Loucy (cell line): ENCODE measurements around the gene AKIP1.

Experiments used
- H2AFZ ChIP-seq: fragments of 200-600 bp; sonication (generic); 2 replicates; pipeline ENCODE4 v1.6.0; 2016; ENCODE audit warnings: antibody characterized with exemption, mild to moderate bottlenecking, low read length, moderate library complexity
- H3F3A ChIP-seq: fragments of 200-600 bp; 2 replicates; pipeline ENCODE4 v1.6.0; 2016; ENCODE audit warnings: antibody characterized with exemption, low read depth, mild to moderate bottlenecking
- H3K27me3 ChIP-seq: fragments of 200-600 bp; sonication (generic); 2 replicates; pipeline ENCODE4 v1.6.1; 2014; ENCODE audit warnings: low read length, mild to moderate bottlenecking; ENCODE audit not compliant: insufficient read depth, poor library complexity, severe bottlenecking
- H3K36me3 ChIP-seq: fragments of 200-600 bp; sonication (generic); 2 replicates; pipeline ENCODE4 v1.6.1; 2016; ENCODE audit warnings: low read length; ENCODE audit not compliant: insufficient read depth
- H3K4me1 ChIP-seq: fragments of 200-600 bp; sonication (generic); 2 replicates; pipeline ENCODE4 v1.5.1; 2014; ENCODE audit warnings: low read length, mild to moderate bottlenecking; ENCODE audit not compliant: insufficient read depth, poor library complexity, severe bottlenecking
- H3K4me2 ChIP-seq: fragments of 200-600 bp; sonication (generic); 2 replicates; pipeline ENCODE4 v1.6.0; 2014; ENCODE audit warnings: antibody characterized with exemption, low read length, low read depth, mild to moderate bottlenecking; ENCODE audit not compliant: poor library complexity, severe bottlenecking
- H3K4me3 ChIP-seq: fragments of 200-600 bp; sonication (generic); 2 replicates; pipeline ENCODE4 v1.5.1; 2014; ENCODE audit warnings: low read length, mild to moderate bottlenecking, mixed read lengths; ENCODE audit not compliant: poor library complexity, severe bottlenecking
- H3K79me2 ChIP-seq: fragments of 200-600 bp; sonication (generic); 2 replicates; pipeline ENCODE4 v1.6.1; 2014; ENCODE audit warnings: low read length; ENCODE audit not compliant: insufficient read depth
- H3K9ac ChIP-seq: fragments of 200-600 bp; sonication (generic); 2 replicates; pipeline ENCODE4 v1.6.0; 2014; ENCODE audit warnings: mild to moderate bottlenecking, low read depth, low read length, moderate library complexity; ENCODE audit not compliant: poor library complexity, severe bottlenecking
- H3K9me2 ChIP-seq: fragments of 200-600 bp; sonication (generic); replicated peaks from 2 replicates; pipeline ENCODE4 v1.6.1; 2016; ENCODE audit warnings: low read depth, low read length, mixed read lengths
- H3K9me3 ChIP-seq: fragments of 200-600 bp; sonication (generic); 2 replicates; pipeline ENCODE4 v1.6.1; 2014; ENCODE audit warnings: mild to moderate bottlenecking, antibody characterized with exemption, low read length, low read depth; ENCODE audit not compliant: insufficient read depth
- H4K20me1 ChIP-seq: fragments of 200-600 bp; sonication (generic); 2 replicates; pipeline ENCODE4 v1.6.0; 2014; ENCODE audit warnings: antibody characterized with exemption, low read length, mild to moderate bottlenecking; ENCODE audit not compliant: insufficient read depth, poor library complexity, severe bottlenecking
- EZH2phosphoT487 ChIP-seq: fragments of 200-600 bp; IDR thresholded peaks from 2 replicates; pipeline ENCODE4 v1.6.1; 2018; ENCODE audit warnings: antibody characterized with exemption, mild to moderate bottlenecking, moderate library complexity, borderline replicate concordance
- TF ChIP-seq, protein P1 (sequence below): fragments of 200-600 bp; sonication (generic); conservative IDR thresholded peaks from 2 replicates; pipeline ENCODE4 v1.5.1; 2014; ENCODE audit warnings: mild to moderate bottlenecking, antibody characterized with exemption, low read length

The AKIP1 gene

DNA sequence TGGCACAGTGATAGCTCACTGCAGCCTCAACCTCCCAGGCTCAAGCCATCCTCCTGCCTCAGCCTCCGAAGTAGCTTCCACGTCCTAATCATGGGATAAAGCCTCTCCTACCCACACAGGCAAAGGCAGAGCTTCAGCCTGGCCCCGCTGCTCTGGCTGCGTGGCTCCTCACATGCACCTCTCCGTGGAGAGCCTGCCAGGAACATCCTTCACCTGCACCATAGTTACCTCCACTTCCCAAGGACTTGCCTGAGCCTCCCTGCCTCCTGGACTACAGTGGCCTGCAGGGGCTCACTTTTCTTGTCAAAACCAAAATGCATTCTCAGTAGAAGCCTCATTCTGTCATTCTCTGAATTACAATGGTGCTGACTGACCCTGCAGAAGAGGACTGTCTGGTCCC, 15.2 kb downstream of the AKIP1 start:
- Histone ChIP-seq H3K4me1 (no peaks in the 10 kb centered on the region), H3K9ac (no peak overlapping the region), H3K36me3 (no peaks in the 10 kb centered on the region), H3K9me2 (no peaks in the 10 kb centered on the region), H3K79me2 (no peaks in the 10 kb centered on the region), H3K27me3 (no peaks in the 10 kb centered on the region), H3K4me2 (no peak overlapping the region), H3K9me3 (no peaks in the 10 kb centered on the region), H2AFZ (no peak overlapping the region), H3F3A (no peaks in the 10 kb centered on the region), H3K4me3 (no peak overlapping the region), H4K20me1 (no peaks in the 10 kb centered on the region)
- TF ChIP-seq EZH2phosphoT487 = no peak
- TF ChIP-seq, protein P1, sequence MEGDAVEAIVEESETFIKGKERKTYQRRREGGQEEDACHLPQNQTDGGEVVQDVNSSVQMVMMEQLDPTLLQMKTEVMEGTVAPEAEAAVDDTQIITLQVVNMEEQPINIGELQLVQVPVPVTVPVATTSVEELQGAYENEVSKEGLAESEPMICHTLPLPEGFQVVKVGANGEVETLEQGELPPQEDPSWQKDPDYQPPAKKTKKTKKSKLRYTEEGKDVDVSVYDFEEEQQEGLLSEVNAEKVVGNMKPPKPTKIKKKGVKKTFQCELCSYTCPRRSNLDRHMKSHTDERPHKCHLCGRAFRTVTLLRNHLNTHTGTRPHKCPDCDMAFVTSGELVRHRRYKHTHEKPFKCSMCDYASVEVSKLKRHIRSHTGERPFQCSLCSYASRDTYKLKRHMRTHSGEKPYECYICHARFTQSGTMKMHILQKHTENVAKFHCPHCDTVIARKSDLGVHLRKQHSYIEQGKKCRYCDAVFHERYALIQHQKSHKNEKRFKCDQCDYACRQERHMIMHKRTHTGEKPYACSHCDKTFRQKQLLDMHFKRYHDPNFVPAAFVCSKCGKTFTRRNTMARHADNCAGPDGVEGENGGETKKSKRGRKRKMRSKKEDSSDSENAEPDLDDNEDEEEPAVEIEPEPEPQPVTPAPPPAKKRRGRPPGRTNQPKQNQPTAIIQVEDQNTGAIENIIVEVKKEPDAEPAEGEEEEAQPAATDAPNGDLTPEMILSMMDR = no peak

DNA sequence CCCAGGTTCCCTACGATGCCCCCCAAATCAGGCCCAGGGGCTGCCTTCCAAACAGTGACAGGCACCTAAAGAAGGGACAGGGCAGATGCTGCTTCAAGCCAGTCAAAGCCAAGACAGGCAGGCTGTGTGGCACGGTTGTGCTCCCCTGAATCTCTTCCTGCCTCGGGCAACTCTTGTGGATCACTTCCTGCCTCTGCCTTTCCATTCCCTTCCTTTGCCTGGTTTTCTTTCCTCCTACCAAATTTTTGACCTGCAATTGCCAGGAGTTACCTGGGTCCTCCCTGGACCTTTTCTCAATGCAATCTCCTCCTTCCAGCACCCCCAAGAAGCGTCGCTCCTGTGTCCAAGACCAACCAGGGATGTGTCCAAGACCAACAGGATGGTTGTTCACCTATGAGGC, 16.2 kb downstream of the AKIP1 start:
- no peak overlapping the region for H3K9ac ChIP-seq
- H3K9me2 ChIP-seq = no peaks in the 10 kb centered on the region
- H3K36me3 ChIP-seq = no peaks in the 10 kb centered on the region
- no peak overlapping the region for H3K4me2 ChIP-seq
- no peak for TF ChIP-seq EZH2phosphoT487
- TF ChIP-seq, protein P1 = no peak
- H3K9me3 ChIP-seq = no peaks in the 10 kb centered on the region
- no peaks in the 10 kb centered on the region for H4K20me1 ChIP-seq
- H2AFZ ChIP-seq = no peak overlapping the region
- H3K79me2 ChIP-seq = no peaks in the 10 kb centered on the region
- H3F3A ChIP-seq = no peaks in the 10 kb centered on the region
- H3K4me3 ChIP-seq = no peak overlapping the region
- no peaks in the 10 kb centered on the region for H3K27me3 ChIP-seq
- H3K4me1 ChIP-seq = no peaks in the 10 kb centered on the region

DNA sequence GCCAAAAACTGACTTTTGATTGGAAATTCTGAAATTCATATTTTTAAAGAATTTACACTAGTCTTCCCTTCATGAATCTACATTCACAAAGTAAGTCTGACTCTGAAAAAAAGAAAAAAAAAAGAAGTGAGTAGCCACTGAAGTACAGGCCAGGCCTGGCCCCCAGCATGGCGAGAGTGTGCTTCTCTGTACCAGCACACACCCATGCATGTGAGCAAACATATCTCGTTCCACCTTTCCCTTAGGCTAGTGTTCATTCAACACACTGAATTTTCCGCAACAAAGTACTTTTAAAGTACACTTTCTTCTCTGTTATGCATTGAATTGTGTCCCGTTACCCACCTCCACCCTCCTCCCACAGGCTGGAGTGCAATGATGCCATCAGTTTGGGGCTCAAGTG, 17.2 kb downstream of the AKIP1 start:
- H3F3A ChIP-seq = no peaks in the 10 kb centered on the region
- H3K36me3 ChIP-seq = no peaks in the 10 kb centered on the region
- TF ChIP-seq EZH2phosphoT487 = no peak
- TF ChIP-seq, protein P1 = no peak

More for the DNA sequence above, 17.2 kb downstream of the AKIP1 start:
- Histone ChIP-seq H2AFZ (no peak overlapping the region), H4K20me1 (no peaks in the 10 kb centered on the region), H3K4me3 (no peak overlapping the region), H3K4me2 (no peak overlapping the region), H3K79me2 (no peaks in the 10 kb centered on the region), H3K27me3 (no peaks in the 10 kb centered on the region), H3K9me3 (no peaks in the 10 kb centered on the region), H3K9ac (no peak overlapping the region), H3K4me1 (no peaks in the 10 kb centered on the region), H3K9me2 (no peaks in the 10 kb centered on the region)
